ENCODE measurements around the gene EEPD1. TPM values are rescaled to one million over a fixed set of nuclear protein-coding genes. Genes with fewer than 3 reads are reported as not detected.
"Not testable (repeated sequence)": the region's sequence is repeated elsewhere in the genome, so short reads cannot be mapped to it uniquely, and the experiment has no call there.

Gene EEPD1
- total RNA-seq, 8 experiments from 2014 or later: 2.3 to 14.1 (median 4.4) TPM

DNA sequence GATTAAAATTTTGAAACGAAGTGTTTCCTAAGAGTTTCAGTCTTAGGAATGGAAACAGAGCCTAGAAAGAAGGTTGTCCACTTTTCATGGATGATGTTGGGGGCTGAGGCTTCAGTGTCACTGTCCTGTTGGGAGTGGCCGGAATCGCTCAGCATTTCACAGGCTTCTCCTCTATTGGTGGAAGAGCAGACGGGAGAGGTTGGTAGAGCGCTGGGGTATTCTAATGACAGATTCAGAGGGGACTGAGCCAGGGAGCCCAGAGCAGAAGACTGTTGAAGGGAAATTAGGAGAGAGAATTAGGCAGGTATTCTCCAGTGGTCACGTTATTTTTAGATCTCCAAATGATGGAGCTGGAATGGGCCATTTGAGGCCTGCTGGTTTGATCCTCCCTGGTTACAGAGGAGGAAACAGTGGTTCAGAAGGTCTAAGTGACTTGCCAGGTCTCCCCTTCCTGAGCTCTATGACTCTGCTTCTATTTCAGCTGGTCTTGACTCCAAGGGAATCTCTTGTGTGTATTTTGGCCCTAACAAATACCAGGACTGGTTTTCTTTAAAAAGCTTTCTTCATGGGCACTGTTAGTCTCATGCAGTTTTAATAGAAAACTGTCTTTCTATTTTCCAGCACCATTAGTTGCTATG lies 35.7 kb upstream of the EEPD1 start:
- Histone ChIP-seq H3K4me1 (replicated peaks in 1 of 2) (no peaks in the 10 kb centered on the region), H3K4me3 (no peak overlapping the region), H3K27ac (no peak overlapping the region)
- in situ Hi-C loops (cut with MboI; ENCODE audit: low pct_unique_long_range_greater_than_20kb in 2 of 9, low sequenced_read_pairs in 9 of 9, unreplicated experiment in 9 of 9): no loop called here
- ATAC-seq (replicated peaks in 6 of 8): no peak
- WGBS, 10 experiments: 64 to 100% (median 87%) methylated on average over 1 to 6 of the region's 6 CpGs; no CpG with 5 or more reads in 4 of the 10 experiments

DNA sequence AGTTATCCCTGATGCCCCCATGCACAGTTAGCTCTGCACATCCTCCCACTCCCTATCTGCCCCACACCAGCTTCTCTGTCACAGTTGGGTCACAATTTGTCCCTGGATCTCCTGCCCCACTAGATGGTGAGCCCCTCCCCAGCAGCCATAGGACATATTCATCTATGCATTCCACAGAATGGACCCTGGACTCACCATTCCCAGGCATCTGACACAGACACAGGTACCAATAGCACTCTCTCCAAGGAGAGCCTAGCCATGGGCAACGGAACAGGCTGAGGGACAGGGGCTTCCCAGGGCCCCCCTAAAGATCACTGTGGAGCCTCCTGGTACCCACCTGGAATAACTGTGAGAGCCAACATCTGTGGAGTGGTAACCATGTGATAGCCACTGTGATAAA lies 34.7 kb upstream of the EEPD1 start:
- in situ Hi-C loops (cut with MboI; ENCODE audit: low pct_unique_long_range_greater_than_20kb in 2 of 9, low sequenced_read_pairs in 9 of 9, unreplicated experiment in 9 of 9): no loop called here
- Histone ChIP-seq H3K4me1 (replicated peaks in 1 of 2) (no peaks in the 10 kb centered on the region), H3K27ac (no peak overlapping the region), H3K4me3 (no peak overlapping the region)
- ATAC-seq (replicated peaks in 6 of 8): no peak
- 57 to 100% methylated on average over 1 of the region's 1 CpG; no CpG with 5 or more reads in 8 of the 10 experiments for WGBS, 10 experiments

- H3K27ac ChIP-seq: no peak overlapping the region
- in situ Hi-C loops (cut with MboI; ENCODE audit: low pct_unique_long_range_greater_than_20kb in 2 of 9, low sequenced_read_pairs in 9 of 9, unreplicated experiment in 9 of 9): no loop called here
- H3K4me1 ChIP-seq (replicated peaks in 1 of 2): no peaks in the 10 kb centered on the region
- WGBS, 10 experiments: 0 to 96% (median 80%) methylated on average over 1 to 4 of the region's 6 CpGs; no CpG with 5 or more reads in 1 of the 10 experiments
- H3K4me3 ChIP-seq: no peak overlapping the region
- ATAC-seq (replicated peaks in 6 of 8): peak in 4 of 8 experiments; percentile 15 to 77 (median 62)
Measured at GRCh38 chr7:36119005-36119706, 33.9 kb upstream of the EEPD1 start.

- H3K4me3 ChIP-seq; in situ Hi-C loops (cut with MboI; ENCODE audit: low pct_unique_long_range_greater_than_20kb in 2 of 9, low sequenced_read_pairs in 9 of 9, unreplicated experiment in 9 of 9); H3K4me1 ChIP-seq (replicated peaks in 1 of 2); ATAC-seq (replicated peaks in 6 of 8); H3K27ac ChIP-seq: not testable (repeated sequence)
- 40 to 100% (median 76%) methylated on average over 2 to 12 of the region's 13 CpGs; no CpG with 5 or more reads in 2 of the 10 experiments for WGBS, 10 experiments
Measured at GRCh38 chr7:36119983-36120646, 32.9 kb upstream of the EEPD1 start.

DNA sequence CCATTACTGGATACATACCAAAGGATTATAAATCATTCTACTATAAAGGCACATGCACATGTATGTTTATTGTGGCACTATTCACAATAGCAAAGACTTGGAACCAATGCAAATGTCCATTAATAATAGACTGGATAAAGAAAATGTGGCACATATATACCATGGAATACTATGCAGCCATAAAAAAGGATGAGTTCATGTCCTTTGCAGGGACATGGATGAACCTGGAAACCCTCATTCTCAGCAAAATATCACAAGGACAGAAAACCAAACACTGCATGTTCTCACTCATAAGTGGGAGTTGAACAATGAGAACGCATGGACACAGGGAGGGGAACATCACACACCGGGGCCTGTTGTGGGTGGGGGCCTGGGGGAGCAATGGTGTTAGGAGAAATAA lies 27.4 kb upstream of the EEPD1 start:
- in situ Hi-C loops (cut with MboI; ENCODE audit: low pct_unique_long_range_greater_than_20kb in 2 of 9, low sequenced_read_pairs in 9 of 9, unreplicated experiment in 9 of 9); H3K4me1 ChIP-seq (replicated peaks in 1 of 2); ATAC-seq (replicated peaks in 6 of 8); H3K4me3 ChIP-seq; H3K27ac ChIP-seq: not testable (repeated sequence)
- 100% methylated on average over 1 of the region's 2 CpGs; no CpG with 5 or more reads in 9 of the 10 experiments for WGBS, 10 experiments

DNA sequence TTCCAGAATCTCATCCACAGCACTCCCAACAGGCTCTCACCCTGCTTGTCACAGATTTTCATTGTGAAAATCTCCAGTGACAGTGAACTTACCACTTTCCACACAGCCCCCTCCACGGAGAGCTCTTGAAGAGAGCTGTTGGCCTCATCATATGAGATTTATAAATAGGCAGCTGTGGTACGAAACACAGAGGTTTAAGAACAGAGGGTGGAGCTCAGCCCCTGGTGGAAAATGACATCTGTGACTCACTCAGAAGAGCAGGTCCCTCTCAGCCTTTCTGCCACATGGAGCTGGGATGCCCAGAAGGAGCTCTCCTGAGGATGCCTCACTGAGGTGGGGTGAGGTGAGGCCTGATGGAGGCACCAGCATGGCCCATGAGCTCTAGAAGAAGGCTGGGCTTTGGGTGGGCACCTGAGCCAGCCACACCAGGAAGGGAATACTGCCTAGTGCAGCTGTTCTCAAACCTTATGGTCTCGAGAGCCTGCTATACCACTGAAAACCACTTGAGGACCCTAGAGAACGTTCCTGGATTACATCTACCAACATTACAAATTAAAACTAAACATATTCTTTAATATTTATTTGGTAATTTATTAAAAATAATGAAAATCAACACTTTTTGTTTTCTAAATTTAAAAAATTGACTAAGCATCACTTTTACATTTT lies 25.8 kb upstream of the EEPD1 start:
- in situ Hi-C loops (cut with MboI; ENCODE audit: low pct_unique_long_range_greater_than_20kb in 2 of 9, low sequenced_read_pairs in 9 of 9, unreplicated experiment in 9 of 9): no loop called here
- ATAC-seq (replicated peaks in 6 of 8): peak in 3 of 8 experiments; percentile 20 to 62 (median 28)
- Histone ChIP-seq H3K4me3 (no peak overlapping the region), H3K27ac (no peak overlapping the region), H3K4me1 (replicated peaks in 1 of 2) (no peaks in the 10 kb centered on the region)
- WGBS, 10 experiments: 11 to 100% (median 81%) methylated on average over 1 to 3 of the region's 4 CpGs; no CpG with 5 or more reads in 3 of the 10 experiments

DNA sequence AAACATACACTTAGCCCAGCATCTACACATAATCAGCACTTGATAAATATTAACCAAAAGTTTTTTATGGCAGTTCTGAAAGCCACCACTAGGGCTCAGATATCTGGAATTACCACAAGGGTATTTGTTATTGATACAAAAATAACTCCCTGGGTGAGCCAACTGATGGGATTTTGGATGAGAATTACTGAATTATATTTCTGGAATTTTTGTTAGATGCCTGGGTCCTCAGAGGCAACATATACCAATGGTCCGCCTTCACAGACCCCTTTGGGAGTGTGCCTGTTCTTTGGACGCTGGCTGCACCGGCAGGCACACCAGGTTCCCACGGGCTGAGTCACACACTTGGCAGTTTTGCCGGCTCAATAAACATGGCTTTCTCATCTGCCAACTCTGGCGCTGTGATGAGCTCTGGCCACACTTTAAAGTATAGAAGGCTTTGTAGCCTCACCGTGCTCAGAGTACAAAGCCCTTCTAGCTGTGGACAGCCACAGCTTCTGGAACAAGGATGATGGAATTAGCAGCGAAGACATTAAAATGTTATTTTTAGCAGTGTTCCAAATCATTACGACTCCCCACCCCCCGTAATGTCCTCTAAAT lies 24.5 kb upstream of the EEPD1 start:
- ATAC-seq (replicated peaks in 6 of 8): peak in 4 of 8 experiments; percentile 66 to 84 (median 72)
- Histone ChIP-seq H3K4me1 (replicated peaks in 1 of 2) (no peaks in the 10 kb centered on the region), H3K4me3 (no peak overlapping the region), H3K27ac (no peak overlapping the region)
- in situ Hi-C loops (cut with MboI; ENCODE audit: low pct_unique_long_range_greater_than_20kb in 2 of 9, low sequenced_read_pairs in 9 of 9, unreplicated experiment in 9 of 9): no loop called here
- 0 to 100% (median 35%) methylated on average over 2 to 7 of the region's 10 CpGs; no CpG with 5 or more reads in 2 of the 10 experiments for WGBS, 10 experiments

GRCh38 chr7:36129048-36129534 lies 24.0 kb upstream of the EEPD1 start:
- in situ Hi-C loops (cut with MboI; ENCODE audit: low pct_unique_long_range_greater_than_20kb in 2 of 9, low sequenced_read_pairs in 9 of 9, unreplicated experiment in 9 of 9): no loop called here
- Histone ChIP-seq H3K27ac (no peak overlapping the region), H3K4me1 (replicated peaks in 1 of 2) (no peaks in the 10 kb centered on the region), H3K4me3 (no peak overlapping the region)
- peak in 4 of 8 experiments; percentile 34 to 91 (median 83) for ATAC-seq (replicated peaks in 6 of 8)
- WGBS, 10 experiments: 22 to 100% (median 84%) methylated on average over 1 to 6 of the region's 9 CpGs; no CpG with 5 or more reads in 3 of the 10 experiments

DNA sequence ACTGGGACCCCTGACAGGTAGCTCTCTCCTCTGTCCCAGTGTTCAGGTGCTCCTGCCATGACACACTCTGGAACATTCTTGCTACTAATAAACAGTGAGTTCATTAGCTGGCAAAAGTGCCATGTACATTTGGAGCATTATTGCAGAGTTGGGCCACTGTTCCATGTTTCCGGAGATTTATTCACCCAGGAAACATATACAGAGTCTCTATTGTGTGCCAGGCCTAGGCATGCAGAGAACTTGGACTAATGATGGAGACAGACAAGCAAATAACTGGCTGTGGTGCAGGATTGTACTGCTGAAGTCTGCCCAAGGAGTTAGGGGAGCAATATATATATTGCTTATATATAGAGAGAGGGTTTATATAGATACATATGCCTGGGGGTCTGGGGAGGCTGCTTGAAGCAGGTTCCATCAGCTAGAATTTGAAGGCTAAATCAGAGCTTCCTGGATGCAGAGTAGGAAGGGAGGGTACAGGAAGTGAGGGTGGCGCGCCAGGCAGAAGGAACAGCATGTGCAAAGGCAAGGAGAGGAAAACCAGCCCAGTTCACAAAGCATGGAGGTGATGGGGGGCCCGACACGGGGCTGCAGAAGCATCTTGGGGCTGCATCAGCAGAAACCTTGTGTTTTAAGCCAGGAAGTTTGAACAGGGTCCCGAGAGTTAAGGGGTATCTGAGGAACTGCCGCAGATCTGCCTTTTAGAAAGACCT lies 22.7 kb upstream of the EEPD1 start:
- Histone ChIP-seq H3K4me3 (no peak overlapping the region), H3K27ac (no peak overlapping the region), H3K4me1 (replicated peaks in 1 of 2) (no peaks in the 10 kb centered on the region)
- in situ Hi-C loops (cut with MboI; ENCODE audit: low pct_unique_long_range_greater_than_20kb in 2 of 9, low sequenced_read_pairs in 9 of 9, unreplicated experiment in 9 of 9): no loop called here
- peak in 1 of 8 experiments; percentile 41 for ATAC-seq (replicated peaks in 6 of 8)
- WGBS, 10 experiments: 82 to 100% (median 91%) methylated on average over 1 to 7 of the region's 7 CpGs; no CpG with 5 or more reads in 2 of the 10 experiments

- WGBS, 10 experiments: 0 to 100% (median 82%) methylated on average over 1 to 3 of the region's 4 CpGs; no CpG with 5 or more reads in 2 of the 10 experiments
- in situ Hi-C loops (cut with MboI; ENCODE audit: low pct_unique_long_range_greater_than_20kb in 2 of 9, low sequenced_read_pairs in 9 of 9, unreplicated experiment in 9 of 9): no loop called here
- ATAC-seq (replicated peaks in 6 of 8): no peak
- no peaks in the 10 kb centered on the region for H3K4me1 ChIP-seq (replicated peaks in 1 of 2)
- H3K27ac ChIP-seq: no peak overlapping the region
- H3K4me3 ChIP-seq: no peak overlapping the region
Measured at GRCh38 chr7:36131026-36131425, 22.0 kb upstream of the EEPD1 start.

DNA sequence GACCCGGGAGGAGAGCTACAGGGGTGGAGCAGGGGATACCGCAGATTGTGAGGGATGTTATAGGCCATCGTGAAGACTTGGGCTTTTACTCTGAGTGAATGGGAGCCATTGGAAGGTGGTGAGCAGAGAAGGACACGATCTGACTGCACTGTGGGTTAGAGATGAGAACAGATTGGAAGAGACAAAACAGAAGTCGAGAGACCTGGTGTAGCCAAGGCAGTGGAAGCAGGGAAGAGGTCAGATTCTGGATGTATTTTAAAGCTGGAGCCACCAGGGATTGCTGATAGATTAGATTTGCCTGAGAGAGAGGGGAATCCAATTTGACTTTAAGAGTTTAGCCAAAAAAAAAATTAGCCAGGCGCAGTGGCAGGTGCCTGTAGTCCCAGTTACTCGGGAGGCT lies 21.6 kb upstream of the EEPD1 start:
- ATAC-seq (replicated peaks in 6 of 8): no peak
- H3K27ac ChIP-seq: no peak overlapping the region
- no peaks in the 10 kb centered on the region for H3K4me1 ChIP-seq (replicated peaks in 1 of 2)
- in situ Hi-C loops (cut with MboI; ENCODE audit: low pct_unique_long_range_greater_than_20kb in 2 of 9, low sequenced_read_pairs in 9 of 9, unreplicated experiment in 9 of 9): no loop called here
- H3K4me3 ChIP-seq: no peak overlapping the region
- WGBS, 10 experiments: 60 to 88% (median 70%) methylated on average over 1 to 5 of the region's 7 CpGs; no CpG with 5 or more reads in 2 of the 10 experiments

DNA sequence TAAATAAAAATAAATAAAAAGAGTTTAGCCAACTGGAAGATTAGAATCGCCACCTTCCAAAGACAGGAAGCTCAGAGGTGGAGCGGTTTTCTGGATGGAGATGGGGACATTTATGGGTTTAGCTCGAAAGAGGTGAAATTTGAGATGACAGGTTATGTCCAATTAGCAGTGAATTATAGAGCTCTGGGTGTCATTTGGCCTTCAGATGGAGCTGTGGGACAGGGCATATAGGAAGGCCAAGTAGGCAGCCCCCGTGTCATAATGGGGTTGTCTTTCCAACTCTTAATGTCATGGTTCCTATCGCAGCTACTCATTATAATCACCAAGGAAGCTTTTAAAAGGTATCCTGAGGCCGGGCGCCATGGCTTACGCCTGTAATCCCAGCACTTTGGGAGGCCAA lies 21.0 kb upstream of the EEPD1 start:
- in situ Hi-C loops (cut with MboI; ENCODE audit: low pct_unique_long_range_greater_than_20kb in 2 of 9, low sequenced_read_pairs in 9 of 9, unreplicated experiment in 9 of 9): no loop called here
- H3K4me3 ChIP-seq: no peak overlapping the region
- WGBS, 10 experiments: 60 to 100% (median 90%) methylated on average over 1 to 7 of the region's 8 CpGs; no CpG with 5 or more reads in 1 of the 10 experiments
- H3K27ac ChIP-seq: no peak overlapping the region
- no peaks in the 10 kb centered on the region for H3K4me1 ChIP-seq (replicated peaks in 1 of 2)
- ATAC-seq (replicated peaks in 6 of 8): no peak

Data from motor neuron (in vitro differentiated cells).